Gastrocnemius medialis (tissue), 4 donors: Measurements from ENCODE around the gene MAPK12.

Source experiments
- CTCF ChIP-seq, 5 experiments: fragments of 450-650 bp in 3 of 5; fragments of 200-600 bp in 2 of 5; sonication (generic) in 2 of 5; IDR thresholded peaks in 4 of 5; conservative IDR thresholded peaks in 1 of 5; 1 replicate in 4 of 5; 2 replicates in 1 of 5; pipeline ENCODE4 v1.5.1; 2016 to 2019; ENCODE audit warnings: antibody characterized with exemption in 5 of 5, mild to moderate bottlenecking in 3 of 5, moderate library complexity in 3 of 5
- POLR2A ChIP-seq, 2 donors: fragments of 450-650 bp; IDR thresholded peaks; one replicate each; pipeline ENCODE4 v1.6.1; 2017; ENCODE audit warnings: antibody characterized with exemption in 2 of 2, mild to moderate bottlenecking in 2 of 2, moderate library complexity in 2 of 2

- TF ChIP-seq POLR2A (IDR thresholded peaks at IDR 0.05), result no peak
- no peak for TF ChIP-seq CTCF (IDR thresholded peaks at IDR 0.05 in 4 of 5, conservative IDR thresholded peaks at IDR 0.05 in 1 of 5)
These were observed 56.9 kb downstream of the MAPK12 start for GRCh38 chr22:50204571-50204970.
